ENCODE measurements around the gene RNF157.

- TF ChIP-seq HDAC2 (IDR thresholded peaks at IDR 0.05) (no peak), CTCF (IDR thresholded peaks at IDR 0.05) (no peak), FOSL2 (IDR thresholded peaks at IDR 0.05) (no peak), FOSL2 (CRISPR knock-in tag; IDR thresholded peaks at IDR 0.05) (no peak), RNF2 (IDR thresholded peaks at IDR 0.05; ENCODE audit: borderline replicate concordance, low read depth) (no peak), HMGXB4 (CRISPR knock-in tag; IDR thresholded peaks at IDR 0.05; ENCODE audit: borderline replicate concordance) (no peak), PHF8 (IDR thresholded peaks at IDR 0.05; ENCODE audit: borderline replicate concordance, low read depth) (no peak)
These were observed 118.3 kb downstream of the RNF157 start for GRCh38 chr17:76121932-76122430.
